Liver (tissue), 3 donors: ENCODE data around the gene MIEF2.

ENCODE experiments used
- ATF3 ChIP-seq: IDR thresholded peaks from 2 replicates; pipeline ENCODE4 v1.6.1; 2016; ENCODE audit warnings: antibody characterized with exemption
- CTCF ChIP-seq: fragments of 150-350 bp; IDR thresholded peaks from 2 replicates; pipeline ENCODE4 v1.5.1; 2017; ENCODE audit warnings: improper control_type of control experiment, low read depth, low read length; ENCODE audit not compliant: missing input control
- EGR1 ChIP-seq, 2 donors: IDR thresholded peaks; 2 replicates each; pipeline ENCODE4 v1.6.1; 2016 to 2018; ENCODE audit warnings: antibody characterized with exemption in 2 of 2, low read depth in 2 of 2
- GABPA ChIP-seq, 2 donors: IDR thresholded peaks in 1 of 2; conservative IDR thresholded peaks in 1 of 2; 2 replicates each; pipeline ENCODE4 v1.6.1; 2016; ENCODE audit warnings: antibody characterized with exemption in 2 of 2, mild to moderate bottlenecking in 1 of 2, moderate library complexity in 1 of 2
- HNF4G ChIP-seq: IDR thresholded peaks from 2 replicates; pipeline ENCODE4 v1.6.1; 2016; ENCODE audit warnings: antibody characterized with exemption
- JUND ChIP-seq, 2 donors: IDR thresholded peaks; 2 replicates each; pipeline ENCODE4 v1.6.1; 2016; ENCODE audit warnings: antibody characterized with exemption in 2 of 2
- MAX ChIP-seq: IDR thresholded peaks from 2 replicates; pipeline ENCODE4 v1.6.1; 2016; ENCODE audit warnings: antibody characterized with exemption
- TAF1 ChIP-seq: conservative IDR thresholded peaks from 2 replicates; pipeline ENCODE4 v1.6.1; 2016; ENCODE audit warnings: antibody characterized with exemption, mild to moderate bottlenecking
- donor health status: healthy.
- donor health status: healthy.

GRCh38 chr17:18240449-18240848 lies 20.0 kb upstream of the MIEF2 start:
- TF ChIP-seq CTCF (no peak), ATF3 (no peak), EGR1 (IDR thresholded peaks at IDR 0.05; ENCODE audit: low read depth in 2 of 2) (no peak), JUND (IDR thresholded peaks at IDR 0.05) (no peak), HNF4G (no peak), GABPA (IDR thresholded peaks at IDR 0.05 in 1 of 2, conservative IDR thresholded peaks at IDR 0.05 in 1 of 2) (no peak), MAX (no peak), TAF1 (no peak)
